ENCODE results near the gene PIP5K1C.

GRCh38 chr19:3695124-3695733 is 5.0 kb downstream of the PIP5K1C start:
- TF ChIP-seq PCBP1 (IDR thresholded peaks at IDR 0.05; ENCODE audit: low read depth, low read length, poor library complexity, severe bottlenecking) (no peak), ELK1 (CRISPR knock-in tag; IDR thresholded peaks at IDR 0.05) (no peak), CTCF (IDR thresholded peaks at IDR 0.05 in 2 of 3, conservative IDR thresholded peaks at IDR 0.05 in 1 of 3; ENCODE audit: insufficient read depth in 2 of 3, low read depth in 1 of 3, low read length in 3 of 3) (no peak), CREM (IDR thresholded peaks at IDR 0.05; ENCODE audit: low read depth) (no peak), POLR2A (conservative IDR thresholded peaks at IDR 0.05) (no peak), HNRNPUL1 (IDR thresholded peaks at IDR 0.05; ENCODE audit: low read length) (no peak), TCFL5 (CRISPR knock-in tag; conservative IDR thresholded peaks at IDR 0.05) (no peak), ZNF232 (CRISPR knock-in tag; IDR thresholded peaks at IDR 0.05) (no peak), MEIS2 (IDR thresholded peaks at IDR 0.05; ENCODE audit: partially characterized antibody) (no peak)
